SKM-1 treated with dmso at 0.1 percent for 144 hours (cell line): ENCODE measurements around the gene BTBD9.

Experiments used
- DNase-seq: peaks from one replicate; lab custom pipeline; 2025; ENCODE audit not compliant: unreplicated experiment; lab: John Stamatoyannopoulos, UW

Gene BTBD9

DNA sequence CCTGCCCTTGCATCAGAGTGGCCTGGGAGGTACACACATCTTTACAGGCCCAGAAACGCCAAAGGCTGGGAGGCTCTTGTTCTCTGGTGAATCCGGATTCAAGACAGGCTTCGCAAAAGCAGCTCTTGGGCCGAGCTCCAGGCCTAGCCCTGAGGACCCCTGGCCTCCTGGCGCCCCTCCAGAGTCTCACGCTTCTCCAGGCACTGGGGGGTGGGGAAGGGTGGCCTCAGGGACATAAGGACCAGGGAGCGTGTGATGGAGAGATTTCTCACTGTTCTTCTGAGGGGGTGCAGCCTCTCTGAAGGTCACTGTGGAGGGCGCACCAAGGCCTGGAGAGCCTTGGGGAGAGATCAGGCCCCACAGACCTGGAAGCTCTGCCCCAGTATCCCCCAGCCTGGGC is 471.0 kb downstream of the BTBD9 start:
- DNase-seq, result no peak

DNA sequence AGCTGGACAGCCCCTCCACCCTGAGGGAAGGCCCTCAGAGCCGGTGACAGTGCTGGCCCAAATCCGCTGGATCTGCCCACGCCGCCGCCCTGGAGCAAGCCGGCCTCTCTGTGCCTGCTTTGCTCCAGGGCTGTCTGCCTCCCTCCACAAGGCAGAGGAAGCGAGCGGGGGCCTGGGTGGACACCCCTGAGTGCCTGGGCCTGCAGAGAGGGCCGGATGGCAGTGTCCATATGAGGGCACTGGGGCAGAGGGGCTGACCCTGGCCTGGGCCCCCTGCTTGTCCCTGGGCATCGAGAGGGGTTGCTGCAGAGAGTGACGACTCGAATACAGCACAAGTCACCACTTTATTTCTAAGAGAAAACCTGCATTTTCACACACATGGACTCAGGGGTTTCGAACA is 471.6 kb downstream of the BTBD9 start:
- DNase-seq, result no peak

DNA sequence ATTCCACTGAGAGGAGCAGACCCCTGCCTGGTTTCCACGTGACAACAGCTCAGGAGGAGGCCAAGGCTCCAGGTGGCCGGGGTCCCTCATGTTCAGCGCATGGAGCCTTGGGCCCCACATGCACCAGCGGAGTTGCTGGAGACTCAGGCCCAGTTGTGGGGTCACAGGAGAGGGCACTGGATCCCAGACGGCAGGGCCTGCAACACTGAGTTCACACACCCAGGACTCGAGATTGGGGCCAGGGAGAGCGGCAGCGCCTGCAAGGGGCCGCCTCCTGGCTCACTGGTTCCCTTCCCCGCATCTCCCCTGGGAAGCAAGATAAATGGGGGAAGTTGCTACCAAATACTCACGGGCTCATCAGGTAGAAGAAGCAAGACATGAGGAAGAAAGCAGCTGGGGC is 472.1 kb downstream of the BTBD9 start:
- DNase-seq, result no peak

DNA sequence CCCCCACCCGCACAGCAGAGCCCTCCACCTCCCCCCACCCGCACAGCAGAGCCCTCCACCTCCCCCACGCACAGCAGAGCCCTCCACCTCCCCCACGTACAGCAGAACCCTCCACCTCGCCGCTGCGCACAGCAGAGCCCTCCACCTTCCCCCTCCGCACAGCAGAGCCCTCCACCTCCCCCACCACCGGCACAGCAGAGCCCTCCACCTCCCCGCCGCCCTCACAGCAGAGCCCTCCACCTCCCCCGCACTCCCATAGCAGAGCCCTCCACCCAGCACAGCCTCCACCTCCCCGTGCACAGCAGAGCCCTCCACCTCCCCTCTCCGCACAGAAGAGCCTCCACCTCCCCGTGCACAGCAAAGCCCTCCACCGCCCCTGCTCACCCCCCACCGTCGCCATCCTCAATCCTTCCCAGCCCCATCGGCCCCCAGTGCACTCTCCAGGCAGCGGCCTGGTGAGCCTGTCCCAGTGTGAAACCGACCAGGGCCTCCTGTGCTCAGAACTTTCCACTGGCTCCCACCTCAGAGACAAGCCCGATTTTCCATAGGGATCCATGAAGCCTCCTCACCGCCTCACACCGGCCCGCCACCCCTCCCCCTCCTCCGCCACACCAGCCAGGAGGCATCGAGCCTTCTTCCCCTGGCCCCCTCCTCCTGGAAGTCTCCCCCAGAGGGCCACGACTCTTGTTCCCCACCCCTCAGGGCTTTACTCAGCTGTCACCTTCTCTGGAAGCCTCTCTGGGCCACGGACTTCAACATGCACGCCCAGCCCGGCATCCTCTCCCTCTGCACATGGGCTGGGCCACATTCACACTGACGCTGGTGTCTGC is 473.1 kb downstream of the BTBD9 start:
- DNase-seq, result no peak

DNA sequence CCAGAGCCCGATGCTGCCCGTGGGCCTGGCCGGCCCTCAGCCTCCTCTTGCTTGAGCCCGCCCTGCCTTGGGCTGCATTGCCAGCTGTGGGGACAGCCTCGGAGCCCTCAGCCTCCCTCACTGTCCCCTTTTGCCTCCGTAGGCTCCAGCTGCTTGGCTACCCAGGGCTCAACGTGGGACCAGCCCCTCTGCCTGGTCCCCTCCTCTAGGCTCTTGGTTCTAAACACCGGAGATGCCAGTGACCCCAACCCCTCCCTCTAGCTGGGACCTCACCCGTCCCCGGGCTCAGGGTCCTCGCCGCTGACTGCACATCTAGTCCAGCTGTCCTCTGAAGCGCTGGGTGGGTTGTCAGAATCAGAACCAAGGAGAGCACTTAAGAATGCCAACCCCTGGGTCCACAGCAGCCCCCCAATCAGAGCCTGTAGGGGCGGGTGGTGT is 475.0 kb downstream of the BTBD9 start:
- no peak for DNase-seq

DNA sequence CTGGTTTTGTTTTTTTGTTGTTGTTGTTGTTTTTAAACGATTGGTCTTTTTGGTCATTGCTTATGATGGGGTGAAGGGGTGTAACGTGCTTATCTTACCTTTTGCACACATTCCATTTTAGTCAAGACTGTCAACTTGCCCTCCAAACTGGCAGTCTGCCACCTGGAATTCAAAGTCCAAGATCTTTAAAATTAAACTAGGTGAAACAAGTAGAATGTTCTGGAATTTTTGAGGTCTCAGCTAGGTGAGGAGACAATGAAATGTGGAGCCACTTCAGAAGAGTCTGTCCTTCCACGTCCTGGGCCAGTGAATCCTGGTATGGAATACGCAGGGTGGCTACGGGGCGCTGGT is 475.6 kb downstream of the BTBD9 start:
- no peak for DNase-seq

DNA sequence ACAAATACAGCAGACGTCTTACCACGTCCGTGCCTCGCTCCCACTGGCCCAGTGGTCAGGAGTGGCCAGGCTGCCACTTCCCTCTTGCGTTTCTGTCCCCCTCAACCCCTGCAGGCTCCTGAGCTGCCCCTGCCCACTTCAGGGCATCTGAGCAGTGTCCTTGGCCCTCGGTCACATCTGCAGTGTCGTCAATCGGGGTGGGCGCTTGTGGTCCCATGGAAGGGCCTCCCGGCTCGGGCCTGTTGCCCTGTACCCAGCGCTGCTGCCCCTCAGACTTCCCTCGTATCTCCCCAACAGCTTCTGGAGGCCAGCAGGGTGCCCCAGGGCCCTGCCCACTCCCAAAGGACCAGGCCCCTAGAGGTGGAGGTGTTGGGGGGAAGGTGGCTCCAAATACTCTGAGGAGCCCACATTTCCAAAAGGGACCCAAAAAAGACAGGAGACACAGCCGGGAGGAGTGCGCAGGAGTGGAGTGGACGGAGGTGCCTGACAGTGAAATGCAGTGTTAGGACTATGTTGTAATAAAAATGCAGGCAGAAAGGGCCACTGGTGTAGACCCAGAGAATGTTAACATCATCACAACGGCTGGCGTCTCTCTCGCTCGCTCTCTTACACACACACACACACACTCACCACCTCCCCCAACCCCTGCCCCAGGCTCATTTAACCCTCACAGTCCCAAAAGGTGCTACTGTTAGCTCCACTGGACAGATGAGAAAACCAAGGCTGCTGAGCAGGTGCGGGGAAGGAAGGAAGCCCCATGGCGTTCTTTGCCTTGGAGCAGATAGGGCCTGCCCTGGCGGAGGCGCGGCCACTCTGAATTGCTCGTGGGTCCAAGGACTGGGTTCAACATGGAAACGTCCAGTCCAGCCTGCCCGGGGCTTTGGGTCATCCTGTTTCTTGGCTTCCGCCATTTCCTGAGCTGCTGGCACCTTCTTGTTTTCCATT is 476.3 kb downstream of the BTBD9 start:
- no peak for DNase-seq

DNA sequence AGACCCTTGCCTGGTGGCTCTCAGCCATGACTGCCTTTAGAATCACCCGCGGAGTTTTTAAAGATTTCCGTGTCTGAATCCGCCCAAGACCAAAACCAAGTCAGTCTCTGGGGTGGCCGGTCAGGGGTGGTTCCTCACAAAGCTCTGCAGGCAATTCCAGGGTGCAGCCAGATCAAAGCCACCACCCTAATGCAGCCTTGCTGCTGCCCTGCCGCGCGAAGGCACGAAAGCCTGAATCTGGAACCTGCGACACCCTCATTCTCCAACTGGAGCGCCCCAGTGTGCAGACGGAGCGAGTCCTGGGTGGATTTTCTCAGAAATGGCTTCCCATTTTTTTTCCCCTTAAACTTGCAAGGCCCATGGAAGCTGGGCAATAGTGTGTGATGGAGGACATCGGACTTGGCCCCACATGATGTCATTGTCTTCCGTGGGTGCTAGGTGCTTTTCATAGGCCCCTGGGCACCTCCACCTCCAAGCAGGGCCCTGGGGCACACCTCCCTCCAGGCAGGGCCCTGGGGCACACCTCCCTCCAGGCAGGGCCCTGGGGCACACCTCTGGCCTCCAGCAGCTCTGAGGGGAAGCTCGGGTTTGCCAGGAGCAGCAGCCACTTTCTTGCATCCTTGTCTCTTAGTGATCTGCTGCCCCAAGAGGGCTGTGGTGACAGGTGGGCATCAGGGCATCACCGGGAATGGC is 477.1 kb downstream of the BTBD9 start:
- DNase-seq, result no peak

DNA sequence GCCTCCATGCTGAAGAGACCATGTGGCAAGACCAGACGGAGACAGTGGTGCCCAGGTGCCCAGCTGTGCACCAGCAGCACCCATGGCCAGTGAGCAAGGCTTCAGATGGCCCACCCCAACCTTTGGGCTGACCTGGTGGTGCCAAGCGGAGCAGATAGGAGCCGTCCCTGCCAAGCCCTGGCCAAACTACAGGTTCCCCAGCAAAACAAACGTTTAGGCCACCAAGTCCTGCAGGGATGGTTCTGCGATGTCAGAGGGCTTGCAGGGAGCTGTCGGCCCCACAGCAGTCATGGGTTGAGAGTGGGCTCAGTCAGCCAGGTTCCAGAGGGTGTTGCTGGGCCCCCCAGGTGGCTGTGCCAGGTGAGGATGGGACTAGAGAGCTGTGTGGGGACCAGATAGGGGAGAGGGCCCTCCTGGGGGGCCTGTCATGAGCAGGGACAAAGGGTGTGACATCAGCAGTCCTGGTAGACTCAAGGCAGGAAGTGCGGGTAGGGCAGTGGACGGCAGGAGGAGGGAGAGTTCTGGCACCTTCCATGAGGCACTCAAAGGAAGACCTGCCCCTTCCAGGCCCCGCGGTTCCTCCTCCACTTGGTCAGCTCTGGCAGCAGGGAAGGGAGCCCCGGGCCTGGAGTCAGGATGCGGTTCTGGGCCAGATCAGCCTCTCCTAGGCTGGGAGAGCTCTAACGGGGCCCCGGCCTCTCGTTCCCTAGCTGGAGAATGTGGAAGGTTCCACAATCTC is 477.8 kb downstream of the BTBD9 start:
- no peak for DNase-seq

DNA sequence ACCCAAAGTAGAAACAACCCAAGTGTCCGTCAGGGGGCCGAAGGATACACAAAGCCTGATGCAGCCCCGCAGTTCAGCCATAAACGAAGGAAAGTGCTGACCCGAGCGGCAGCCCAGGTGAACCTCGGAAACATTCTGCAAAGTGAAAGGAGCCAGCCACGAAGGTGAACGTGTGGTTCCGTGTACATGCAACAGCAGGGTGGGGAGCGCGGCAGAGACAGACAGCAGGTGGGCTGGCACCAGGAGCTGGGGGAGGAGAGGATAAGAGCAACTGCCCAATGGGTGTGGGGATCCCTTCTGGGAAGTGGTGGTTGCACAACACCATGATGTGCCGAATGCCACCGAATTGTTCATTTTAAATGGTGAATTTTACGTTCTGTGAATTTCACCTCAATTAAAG is 478.4 kb downstream of the BTBD9 start:
- no peak for DNase-seq

DNA sequence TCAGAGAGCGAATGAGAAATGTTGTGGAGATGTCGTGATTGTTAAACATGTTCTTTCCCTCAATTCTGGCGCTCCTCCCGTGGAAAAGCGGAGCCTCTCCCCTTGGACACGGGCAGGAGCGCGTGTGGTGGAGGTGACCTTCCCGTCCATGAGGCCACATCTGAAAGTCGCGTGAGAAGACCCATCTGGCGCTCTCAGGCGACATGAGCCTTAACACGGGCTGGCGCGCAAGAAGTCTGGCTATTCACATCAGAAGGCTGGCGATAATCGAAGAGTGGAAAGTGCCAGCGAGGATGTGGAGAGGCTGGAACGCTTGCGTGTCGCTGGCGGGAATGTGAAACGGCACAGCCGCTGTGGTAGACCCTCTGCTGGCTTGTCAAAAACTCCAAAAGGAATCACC is 478.9 kb downstream of the BTBD9 start:
- DNase-seq, result no peak

DNA sequence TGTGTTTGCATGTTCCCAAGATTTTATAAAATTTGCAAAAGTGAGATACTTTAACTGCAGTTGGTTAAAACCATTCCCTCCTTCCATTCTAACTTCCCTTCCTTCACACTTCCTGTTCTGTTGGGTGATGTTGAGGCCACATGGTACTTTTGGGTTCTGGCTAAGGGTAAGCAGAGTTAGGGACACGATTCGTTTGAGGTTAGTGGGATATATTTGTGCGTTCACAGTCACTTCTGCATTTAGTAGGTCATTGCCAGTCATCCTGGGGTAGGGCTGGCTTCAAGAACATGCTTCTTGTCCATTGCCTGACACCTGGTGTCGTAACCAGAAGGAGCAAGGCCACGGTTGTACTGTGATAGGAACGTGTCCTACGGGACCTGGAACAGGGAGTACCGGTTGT is 480.1 kb downstream of the BTBD9 start:
- peak; percentile 7 for DNase-seq

DNA sequence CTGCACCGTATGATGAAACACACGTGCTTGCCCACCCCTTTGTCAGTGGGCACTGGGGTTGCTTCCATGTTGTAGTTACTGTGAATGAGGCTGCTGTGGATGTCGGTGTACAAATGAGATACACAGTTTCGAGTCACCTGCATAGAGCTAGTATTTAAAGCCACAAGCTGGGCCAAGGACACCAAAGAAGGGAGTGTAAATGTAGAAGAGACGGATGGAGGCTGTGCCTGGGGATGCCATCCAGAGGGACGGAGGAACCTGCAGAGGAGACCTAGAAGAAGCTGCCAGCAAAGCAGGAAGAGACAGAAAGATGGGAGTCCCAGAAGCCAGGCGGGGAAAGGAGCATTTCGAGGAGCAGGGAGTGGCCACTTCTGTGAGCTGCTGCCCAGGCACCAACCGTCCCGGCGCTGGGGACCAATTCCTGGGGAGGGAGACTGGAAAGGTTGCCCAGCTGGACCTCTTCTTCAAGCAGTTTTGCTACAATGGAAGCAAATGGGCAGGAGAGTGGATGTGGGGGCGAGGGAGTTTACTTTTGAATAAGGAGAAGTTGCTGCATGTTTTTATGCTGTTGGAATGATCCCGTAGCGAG is 480.9 kb downstream of the BTBD9 start:
- no peak for DNase-seq

DNA sequence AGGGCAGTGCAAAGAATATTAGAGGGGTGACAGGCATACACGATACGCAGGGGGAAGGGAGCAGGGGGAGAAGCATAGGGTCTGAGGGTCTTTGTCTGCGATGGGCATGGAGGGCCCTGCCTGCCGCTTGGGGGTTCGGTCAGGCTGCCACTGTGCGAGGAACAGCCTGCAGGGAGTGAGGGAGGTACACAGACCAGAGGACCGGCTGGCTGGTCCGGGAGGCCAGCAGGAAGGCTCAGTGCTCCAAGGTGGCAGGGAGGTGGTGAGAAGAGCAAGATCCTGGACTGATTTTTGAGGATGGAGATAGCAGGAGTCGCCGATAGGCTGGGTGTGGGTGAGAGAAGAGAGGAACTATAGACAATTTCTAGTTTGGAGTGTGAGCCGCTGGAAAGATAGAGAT is 481.8 kb downstream of the BTBD9 start:
- DNase-seq, result no peak

DNA sequence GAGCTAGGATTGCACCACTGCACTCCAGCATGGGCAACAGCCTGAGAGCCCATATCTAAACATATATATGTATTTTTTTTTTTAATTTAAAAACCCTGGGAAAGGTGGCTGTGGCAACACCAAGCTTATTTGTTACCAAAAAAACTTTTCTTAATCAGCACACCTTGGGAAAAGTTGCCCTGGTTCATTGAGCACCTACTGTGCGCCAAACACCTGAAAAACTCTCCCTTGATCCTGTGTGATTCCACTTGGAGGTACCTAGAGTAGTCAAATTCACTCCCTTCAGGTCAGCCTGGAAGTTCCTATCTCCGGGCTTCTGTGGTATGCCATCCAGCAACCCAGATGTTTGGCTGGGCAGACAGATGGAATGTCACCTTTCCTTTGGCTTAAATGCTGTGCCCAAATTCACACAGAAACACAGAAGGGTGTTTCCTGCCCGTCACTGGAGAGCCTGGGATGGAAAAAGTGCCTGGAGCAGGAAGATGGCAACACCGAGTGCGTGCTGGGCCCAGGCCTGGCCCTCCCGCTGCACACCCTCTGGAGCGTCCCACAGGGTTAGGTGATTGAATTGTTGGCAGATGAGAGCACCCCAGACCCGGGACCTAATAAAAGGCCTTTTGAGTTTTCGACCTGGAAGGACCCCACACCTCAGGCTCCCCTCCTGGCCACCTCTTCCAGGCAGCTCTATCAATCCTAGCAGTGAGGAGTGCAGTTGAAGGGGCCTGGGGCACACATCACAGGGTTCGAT is 482.7 kb downstream of the BTBD9 start:
- DNase-seq, result no peak

DNA sequence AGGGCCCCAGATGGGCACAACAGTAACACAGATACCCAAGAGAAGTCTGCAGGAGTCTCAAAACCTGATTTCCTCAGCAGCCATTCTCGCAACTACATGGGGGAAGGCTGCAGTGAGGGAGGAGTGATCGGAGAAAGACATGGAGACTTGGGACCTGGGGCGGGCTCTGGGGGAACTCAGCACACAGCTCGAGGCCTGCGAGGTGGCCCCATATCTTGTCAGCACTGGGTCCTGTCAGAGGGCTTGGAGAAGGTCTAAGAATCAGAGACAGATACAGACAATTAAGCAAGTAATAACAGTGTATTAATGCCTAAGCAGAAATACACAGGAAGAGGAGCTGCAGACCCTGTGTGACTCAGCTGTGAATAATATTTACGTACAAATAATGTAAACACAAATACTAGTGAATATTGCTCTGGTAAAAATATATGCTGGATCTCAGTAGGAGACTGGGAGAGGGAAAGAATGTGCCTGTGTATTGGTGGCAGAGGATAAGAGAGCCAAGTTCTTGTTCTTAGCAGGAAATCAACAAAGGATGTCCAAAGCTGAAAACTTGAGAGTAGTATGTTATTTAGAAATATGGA is 484.0 kb downstream of the BTBD9 start:
- no peak for DNase-seq

DNA sequence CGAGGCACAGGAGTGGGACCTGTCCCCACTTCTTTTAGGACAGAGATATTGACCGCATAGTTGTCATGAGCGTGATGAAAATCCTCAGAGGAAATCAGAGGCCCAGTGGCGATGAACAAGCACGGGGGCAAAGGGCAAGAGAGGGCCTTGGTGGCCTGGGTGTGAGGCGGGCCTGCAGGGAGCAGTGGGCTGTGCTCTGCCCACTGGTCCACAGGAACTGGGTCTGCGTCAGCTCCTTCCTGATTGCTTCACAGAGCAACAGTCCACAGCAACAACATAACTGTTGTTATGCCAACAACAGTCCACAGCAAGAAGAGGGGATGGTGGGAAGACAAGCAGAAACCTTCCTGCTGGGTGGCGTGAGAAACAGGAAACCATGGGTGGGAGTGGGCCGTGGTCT is 484.6 kb downstream of the BTBD9 start:
- no peak for DNase-seq

DNA sequence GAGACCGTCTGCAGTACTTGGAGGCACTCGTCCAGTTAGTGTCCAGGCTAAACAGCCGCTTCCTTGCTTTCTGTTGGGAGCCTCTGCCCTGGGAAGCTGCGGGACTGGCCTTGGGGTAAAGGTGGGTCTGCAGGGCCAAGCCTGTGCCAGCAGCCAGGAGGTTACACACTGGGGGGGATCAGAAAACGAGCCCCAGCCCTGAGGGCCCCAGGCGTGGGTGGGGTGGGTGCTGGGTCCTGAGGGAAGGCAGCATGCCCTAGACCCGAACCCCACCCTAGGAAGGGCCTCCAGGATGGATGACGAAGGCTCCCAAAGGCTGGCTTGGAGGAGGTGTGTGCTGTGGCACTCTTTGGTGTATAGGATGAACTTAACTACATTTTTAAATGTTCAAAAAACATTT is 485.0 kb downstream of the BTBD9 start:
- no peak for DNase-seq

DNA sequence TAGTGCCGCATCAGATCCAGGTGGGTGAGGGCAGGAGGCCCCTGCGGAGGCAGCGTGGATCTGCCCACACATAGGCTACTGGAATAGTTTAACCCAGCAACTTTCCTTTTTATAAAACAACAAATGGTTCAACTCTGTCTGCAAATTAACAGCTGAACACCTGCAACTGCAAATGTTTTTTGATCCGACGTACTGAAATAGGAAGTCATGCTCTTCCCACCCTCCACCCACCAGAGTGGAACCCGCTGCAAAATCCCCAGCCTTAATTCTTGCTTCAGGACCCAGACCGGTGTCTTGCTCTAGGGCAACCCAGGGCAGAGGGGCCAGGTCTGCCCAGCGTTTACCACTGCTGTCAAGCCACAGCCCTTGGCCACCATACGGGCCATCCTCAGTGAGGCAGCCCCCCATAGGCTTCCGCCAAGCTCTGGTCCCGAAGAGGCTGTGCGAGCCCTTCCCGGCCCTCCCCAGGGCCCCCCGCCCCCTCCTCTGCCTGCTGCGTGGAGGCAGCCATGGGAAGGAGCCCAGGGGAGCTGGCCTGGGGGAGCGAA is 485.9 kb downstream of the BTBD9 start:
- no peak for DNase-seq
